ENCODE results near the gene WNT7B. TPM values are rescaled to one million over a fixed set of nuclear protein-coding genes. Genes with fewer than 3 reads are reported as not detected.

Gene WNT7B
- total RNA-seq, 2 donors from 2014 or later, result not detected

DNA sequence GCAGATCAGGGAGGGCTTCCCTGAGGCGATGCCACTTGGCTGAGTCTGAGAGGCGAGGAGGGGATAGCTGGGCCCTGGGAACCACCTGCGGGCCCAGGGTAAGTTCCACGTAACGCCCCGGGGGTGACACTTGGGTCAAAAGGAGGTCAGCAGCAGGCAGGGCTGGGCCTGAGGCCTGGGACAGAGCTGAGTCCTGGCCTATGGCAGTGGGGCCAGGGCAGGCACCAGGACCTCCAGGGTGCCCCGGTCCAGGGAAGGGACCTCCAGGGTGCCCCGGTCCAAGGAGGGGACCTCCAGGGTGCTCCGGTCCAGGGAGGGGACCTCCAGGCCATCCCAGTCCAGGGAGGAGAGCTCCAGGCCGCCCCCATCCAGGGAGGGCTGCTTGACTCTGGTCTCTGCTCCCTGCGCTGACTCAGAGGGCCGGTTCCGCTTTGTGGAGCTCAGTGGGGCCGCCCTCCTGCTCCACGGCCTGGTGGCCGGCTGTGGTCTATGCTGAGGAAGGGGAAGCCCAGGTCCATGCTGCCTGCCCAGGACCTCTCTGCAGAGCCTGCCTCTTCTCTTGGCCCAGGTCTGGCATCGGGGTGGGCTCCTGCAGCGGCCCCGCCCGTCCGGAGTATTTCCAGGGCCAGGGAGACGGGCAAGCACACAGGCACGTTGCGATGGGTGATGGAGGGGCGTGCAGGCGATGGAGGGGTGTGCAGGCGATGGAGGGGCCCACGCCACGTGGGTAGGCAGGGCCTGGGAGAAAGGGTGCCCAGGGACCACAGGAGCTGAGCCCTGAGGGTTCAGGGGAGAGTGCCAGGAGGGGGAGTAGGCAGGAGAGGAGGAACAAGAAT lies 19.5 kb upstream of the WNT7B start:
- DNase-seq (no peak), ATAC-seq (peak; percentile 46)
- H3K9me3 ChIP-seq (ENCODE audit: control insufficient read depth, low read length, poor library complexity, severe bottlenecking), result no peaks in the 10 kb centered on the region
- peaks cover 19% of the 10 kb centered on the region for H3K27me3 Mint-ChIP-seq
- no peak overlapping the region for H3K4me3 Mint-ChIP-seq
- H3K4me1 Mint-ChIP-seq, result peaks cover 6% of the 10 kb centered on the region
- H3K27ac Mint-ChIP-seq, result no peak overlapping the region
- H3K36me3 Mint-ChIP-seq (ENCODE audit: low read depth), result no peaks in the 10 kb centered on the region

GRCh38 chr22:45995405-45996101 lies 18.6 kb upstream of the WNT7B start:
- H3K36me3 Mint-ChIP-seq (ENCODE audit: low read depth), result no peaks in the 10 kb centered on the region

DNA sequence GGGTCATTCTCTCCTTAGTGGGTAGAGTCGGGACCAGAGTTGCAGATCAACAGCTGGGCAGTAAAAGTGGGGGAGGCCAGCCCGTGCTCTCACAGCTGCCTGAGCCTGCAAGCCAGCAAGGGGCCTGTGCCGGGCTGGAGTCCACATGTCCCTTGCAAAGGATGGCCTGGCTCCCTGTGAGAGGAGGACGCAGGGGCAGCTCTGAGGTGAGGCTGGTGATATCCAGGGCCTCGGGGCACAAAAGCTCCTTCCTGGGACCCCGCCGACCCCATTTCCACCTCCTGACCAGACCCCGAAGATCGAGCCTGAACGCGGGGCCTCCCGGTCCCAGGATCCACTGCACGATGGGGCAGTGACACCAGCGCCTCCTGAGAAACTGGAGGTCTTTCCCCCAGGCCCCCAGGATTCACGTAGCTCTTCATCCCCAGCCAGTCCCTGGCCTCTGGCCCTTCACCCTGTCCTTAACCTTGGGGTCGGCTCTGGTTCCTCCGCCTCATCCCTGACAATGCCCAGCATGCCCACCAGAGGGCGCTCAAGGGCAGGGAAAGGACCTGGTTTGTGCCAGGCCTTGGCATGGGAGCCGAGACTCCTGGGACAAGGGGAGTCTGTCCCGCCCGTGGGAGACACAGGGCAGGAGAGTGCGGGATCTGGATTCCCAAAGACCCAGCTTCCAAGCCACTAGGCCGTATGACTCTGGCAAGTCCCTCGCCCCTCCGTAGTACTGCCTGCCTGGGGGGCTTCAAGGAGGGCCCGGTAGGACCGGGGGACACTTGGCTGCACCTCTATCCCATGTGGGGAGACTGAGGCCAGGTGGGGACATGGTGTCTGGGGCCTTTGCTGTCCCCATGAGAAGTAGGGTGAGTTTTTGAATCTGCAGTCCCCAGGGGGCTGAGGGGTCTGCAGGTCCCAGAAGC lies 17.8 kb upstream of the WNT7B start:
- Mint-ChIP-seq H3K27ac (peak overlapping the region; percentile 41), H3K4me1 (peaks cover 6% of the 10 kb centered on the region), H3K4me3 (peak overlapping the region; percentile 1), H3K27me3 (peaks cover 18% of the 10 kb centered on the region), H3K36me3 (ENCODE audit: low read depth) (no peaks in the 10 kb centered on the region)
- ATAC-seq, result peak; percentile 76
- peak; percentile 59 to 83 (median 67) for DNase-seq
- no peaks in the 10 kb centered on the region for H3K9me3 ChIP-seq (ENCODE audit: control insufficient read depth, low read length, poor library complexity, severe bottlenecking)

More at GRCh38 chr22:45995405-45996101, 18.6 kb upstream of the WNT7B start:
- Mint-ChIP-seq H3K27me3 (peaks cover 19% of the 10 kb centered on the region), H3K4me3 (no peak overlapping the region), H3K27ac (no peak overlapping the region), H3K4me1 (peaks cover 6% of the 10 kb centered on the region)
- no peak for DNase-seq
- no peak for ATAC-seq
- H3K9me3 ChIP-seq (ENCODE audit: control insufficient read depth, low read length, poor library complexity, severe bottlenecking), result no peaks in the 10 kb centered on the region

GRCh38 chr22:45993841-45994240 lies 16.9 kb upstream of the WNT7B start:
- no peak overlapping the region for H3K4me3 Mint-ChIP-seq
- H3K27ac Mint-ChIP-seq, result no peak overlapping the region
- no peak for DNase-seq
- H3K4me1 Mint-ChIP-seq, result peaks cover 6% of the 10 kb centered on the region
- peaks cover 9% of the 10 kb centered on the region for H3K27me3 Mint-ChIP-seq
- no peaks in the 10 kb centered on the region for H3K9me3 ChIP-seq (ENCODE audit: control insufficient read depth, low read length, poor library complexity, severe bottlenecking)
- H3K36me3 Mint-ChIP-seq (ENCODE audit: low read depth), result no peaks in the 10 kb centered on the region
- no peak for ATAC-seq

DNA sequence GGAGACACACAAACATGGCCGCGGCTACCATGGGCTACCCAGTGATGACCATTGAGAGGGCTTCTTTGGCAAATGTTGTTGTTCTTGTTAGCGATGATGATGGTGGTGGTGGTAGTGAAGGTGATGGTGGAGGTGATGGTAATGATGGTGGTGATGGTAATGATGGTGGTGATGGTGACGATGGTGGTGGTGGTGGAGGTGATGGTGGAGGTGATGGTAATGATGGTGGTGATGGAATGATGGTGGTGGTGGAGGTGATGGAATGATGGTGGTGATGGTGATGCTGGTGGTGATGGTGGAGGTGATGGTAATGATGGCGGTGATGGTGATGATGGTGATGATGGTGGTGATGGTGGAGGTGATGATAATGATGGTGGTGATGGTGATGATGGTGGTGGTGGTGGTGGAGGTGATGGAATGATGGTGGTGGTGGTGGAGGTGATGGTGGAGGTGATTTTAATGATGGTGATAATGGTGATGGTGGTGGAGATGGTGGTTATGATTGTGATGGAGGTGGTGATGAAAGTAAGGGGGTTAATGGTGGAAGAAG lies 16.3 kb upstream of the WNT7B start:
- peaks cover 5% of the 10 kb centered on the region for H3K27me3 Mint-ChIP-seq
- H3K4me3 Mint-ChIP-seq, result no peak overlapping the region
- no peak overlapping the region for H3K27ac Mint-ChIP-seq
- peaks cover 6% of the 10 kb centered on the region for H3K4me1 Mint-ChIP-seq
- no peaks in the 10 kb centered on the region for H3K9me3 ChIP-seq (ENCODE audit: control insufficient read depth, low read length, poor library complexity, severe bottlenecking)
- no peaks in the 10 kb centered on the region for H3K36me3 Mint-ChIP-seq (ENCODE audit: low read depth)
- DNase-seq (no peak), ATAC-seq (no peak)

- DNase-seq (no peak), ATAC-seq (no peak)
- no peaks in the 10 kb centered on the region for H3K9me3 ChIP-seq (ENCODE audit: control insufficient read depth, low read length, poor library complexity, severe bottlenecking)
- H3K4me3 Mint-ChIP-seq, result no peak overlapping the region
- no peaks in the 10 kb centered on the region for H3K36me3 Mint-ChIP-seq (ENCODE audit: low read depth)
- peaks cover 6% of the 10 kb centered on the region for H3K4me1 Mint-ChIP-seq
- H3K27ac Mint-ChIP-seq, result no peak overlapping the region
- peaks cover 5% of the 10 kb centered on the region for H3K27me3 Mint-ChIP-seq
These were observed 15.8 kb upstream of the WNT7B start for GRCh38 chr22:45992737-45993136.

GRCh38 chr22:45991098-45991497 lies 14.1 kb upstream of the WNT7B start:
- H3K27ac Mint-ChIP-seq, result no peak overlapping the region
- ATAC-seq, result no peak
- H3K9me3 ChIP-seq (ENCODE audit: control insufficient read depth, low read length, poor library complexity, severe bottlenecking), result no peaks in the 10 kb centered on the region
- peaks cover 5% of the 10 kb centered on the region for H3K27me3 Mint-ChIP-seq
- peaks cover 6% of the 10 kb centered on the region for H3K4me1 Mint-ChIP-seq
- no peak for DNase-seq
- H3K36me3 Mint-ChIP-seq (ENCODE audit: low read depth), result no peaks in the 10 kb centered on the region
- no peak overlapping the region for H3K4me3 Mint-ChIP-seq

- Mint-ChIP-seq H3K27ac (no peak overlapping the region), H3K36me3 (ENCODE audit: low read depth) (no peaks in the 10 kb centered on the region), H3K4me1 (peaks cover 8% of the 10 kb centered on the region), H3K27me3 (peaks cover 5% of the 10 kb centered on the region), H3K4me3 (no peak overlapping the region)
- H3K9me3 ChIP-seq (ENCODE audit: control insufficient read depth, low read length, poor library complexity, severe bottlenecking), result no peaks in the 10 kb centered on the region
- ATAC-seq, result no peak
- DNase-seq, result no peak
These were observed 10.3 kb upstream of the WNT7B start for GRCh38 chr22:45987136-45987861.

GRCh38 chr22:45984316-45984916 lies 7.5 kb upstream of the WNT7B start:
- Mint-ChIP-seq H3K36me3 (ENCODE audit: low read depth) (no peaks in the 10 kb centered on the region), H3K27me3 (no peaks in the 10 kb centered on the region), H3K4me3 (no peak overlapping the region), H3K4me1 (peaks cover 8% of the 10 kb centered on the region), H3K27ac (no peak overlapping the region)
- no peaks in the 10 kb centered on the region for H3K9me3 ChIP-seq (ENCODE audit: control insufficient read depth, low read length, poor library complexity, severe bottlenecking)
- DNase-seq (no peak), ATAC-seq (peak; percentile 69)

- no peaks in the 10 kb centered on the region for H3K27me3 Mint-ChIP-seq
- DNase-seq (no peak), ATAC-seq (no peak)
- H3K27ac Mint-ChIP-seq, result no peak overlapping the region
- H3K36me3 Mint-ChIP-seq (ENCODE audit: low read depth), result no peaks in the 10 kb centered on the region
- no peaks in the 10 kb centered on the region for H3K9me3 ChIP-seq (ENCODE audit: control insufficient read depth, low read length, poor library complexity, severe bottlenecking)
- no peak overlapping the region for H3K4me3 Mint-ChIP-seq
- peaks cover 8% of the 10 kb centered on the region for H3K4me1 Mint-ChIP-seq
These were observed 6.8 kb upstream of the WNT7B start for GRCh38 chr22:45983797-45984196.

- H3K27ac Mint-ChIP-seq, result no peak overlapping the region
- ATAC-seq (no peak), DNase-seq (no peak)
- H3K27me3 Mint-ChIP-seq, result peaks cover 7% of the 10 kb centered on the region
- H3K9me3 ChIP-seq (ENCODE audit: control insufficient read depth, low read length, poor library complexity, severe bottlenecking), result no peaks in the 10 kb centered on the region
- no peak overlapping the region for H3K4me3 Mint-ChIP-seq
- H3K4me1 Mint-ChIP-seq, result peaks cover 8% of the 10 kb centered on the region
- no peaks in the 10 kb centered on the region for H3K36me3 Mint-ChIP-seq (ENCODE audit: low read depth)
These were observed 3.8 kb upstream of the WNT7B start for GRCh38 chr22:45980761-45981160.

GRCh38 chr22:45980268-45980570 lies 3.3 kb upstream of the WNT7B start:
- H3K27ac Mint-ChIP-seq, result no peak overlapping the region
- no peak for DNase-seq
- no peaks in the 10 kb centered on the region for H3K9me3 ChIP-seq (ENCODE audit: control insufficient read depth, low read length, poor library complexity, severe bottlenecking)
- H3K27me3 Mint-ChIP-seq, result peaks cover 8% of the 10 kb centered on the region
- ATAC-seq, result no peak
- no peak overlapping the region for H3K4me3 Mint-ChIP-seq
- peaks cover 8% of the 10 kb centered on the region for H3K4me1 Mint-ChIP-seq
- H3K36me3 Mint-ChIP-seq (ENCODE audit: low read depth), result no peaks in the 10 kb centered on the region

Measured in T-helper 17 cell (primary cell).